HL-60 (cell line): ENCODE measurements around the gene SOS2.

Experiments
- DNase-seq, 2 experiments: peaks; one replicate each; pipeline ENCODE4 v3.0.0-alpha.2; 2010 to 2020; ENCODE audit warnings: low read depth in 1 of 2, low spot score in 1 of 2
- H3K27ac ChIP-seq: fragments of 250-450 bp; sonication (Bioruptor Pico); replicated peaks from 2 replicates; pipeline ENCODE4 v1.5.1; 2020; ENCODE audit warnings: mild to moderate bottlenecking, moderate library complexity
- H3K27me3 ChIP-seq: fragments of 250-450 bp; sonication (Bioruptor Pico); 2 replicates; pipeline ENCODE4 v1.5.1; 2021; ENCODE audit warnings: mild to moderate bottlenecking, moderate library complexity; ENCODE audit not compliant: insufficient read depth, poor library complexity, severe bottlenecking
- H3K4me3 ChIP-seq: replicated peaks from 2 replicates; pipeline ENCODE4 v1.5.1; 2011; ENCODE audit warnings: mild to moderate bottlenecking, control low read depth, low read length; ENCODE audit not compliant: insufficient read depth
- CTCF ChIP-seq: IDR thresholded peaks from one replicate; pipeline ENCODE4 v1.5.1; 2011; ENCODE audit warnings: low read length, control low read depth, inconsistent platforms; ENCODE audit not compliant: insufficient read depth
- GABPA ChIP-seq: IDR thresholded peaks from 2 replicates; pipeline ENCODE4 v1.6.1; 2012; ENCODE audit warnings: low read depth
- POLR2AphosphoS5 ChIP-seq: IDR thresholded peaks from 2 replicates; pipeline ENCODE4 v1.6.1; 2012; ENCODE audit warnings: low read depth
- REST ChIP-seq: IDR thresholded peaks from 2 replicates; pipeline ENCODE4 v1.6.1; 2012; ENCODE audit warnings: low read depth; ENCODE audit not compliant: insufficient replicate concordance
- SPI1 ChIP-seq: IDR thresholded peaks from 2 replicates; pipeline ENCODE4 v1.6.1; 2012; ENCODE audit warnings: low read depth, mild to moderate bottlenecking, borderline replicate concordance

SOS2 gene

GRCh38 chr14:50233166-50233950 is 2.0 kb upstream of the SOS2 start:
- Histone ChIP-seq H3K27me3 (no peaks in the 10 kb centered on the region), H3K27ac (no peak overlapping the region), H3K4me3 (no peak overlapping the region)
- DNase-seq, result no peak
- no peak for TF ChIP-seq SPI1
- TF ChIP-seq CTCF, result no peak
- no peak for TF ChIP-seq GABPA
- no peak for TF ChIP-seq REST
- no peak for TF ChIP-seq POLR2AphosphoS5

GRCh38 chr14:50232276-50232642 is 881 bp upstream of the SOS2 start:
- peak overlapping the region; percentile 75 for H3K27ac ChIP-seq
- peak overlapping the region; percentile 87 for H3K4me3 ChIP-seq
- no peaks in the 10 kb centered on the region for H3K27me3 ChIP-seq
- TF ChIP-seq SPI1 (no peak), POLR2AphosphoS5 (no peak), CTCF (no peak), REST (no peak), GABPA (no peak)
- no peak for DNase-seq

- Histone ChIP-seq H3K4me3 (peak overlapping the region; percentile 87), H3K27ac (peak overlapping the region; percentile 94), H3K27me3 (no peaks in the 10 kb centered on the region)
- peak; percentile 49 to 69 for DNase-seq
- peak; percentile 60 for TF ChIP-seq GABPA
- no peak for TF ChIP-seq CTCF
Observed at GRCh38 chr14:50230701-50231474, 490 bp downstream of the SOS2 start.
